ENCODE data around the gene UMOD. TPM values are rescaled to one million over a fixed set of nuclear protein-coding genes. Genes with fewer than 3 reads are reported as not detected.

Gene UMOD
- total RNA-seq, 1 experiment from 2014 or later, result not detected

GRCh38 chr16:20382202-20382948 is 29.9 kb upstream of the UMOD start:
- TF ChIP-seq, protein P1, sequence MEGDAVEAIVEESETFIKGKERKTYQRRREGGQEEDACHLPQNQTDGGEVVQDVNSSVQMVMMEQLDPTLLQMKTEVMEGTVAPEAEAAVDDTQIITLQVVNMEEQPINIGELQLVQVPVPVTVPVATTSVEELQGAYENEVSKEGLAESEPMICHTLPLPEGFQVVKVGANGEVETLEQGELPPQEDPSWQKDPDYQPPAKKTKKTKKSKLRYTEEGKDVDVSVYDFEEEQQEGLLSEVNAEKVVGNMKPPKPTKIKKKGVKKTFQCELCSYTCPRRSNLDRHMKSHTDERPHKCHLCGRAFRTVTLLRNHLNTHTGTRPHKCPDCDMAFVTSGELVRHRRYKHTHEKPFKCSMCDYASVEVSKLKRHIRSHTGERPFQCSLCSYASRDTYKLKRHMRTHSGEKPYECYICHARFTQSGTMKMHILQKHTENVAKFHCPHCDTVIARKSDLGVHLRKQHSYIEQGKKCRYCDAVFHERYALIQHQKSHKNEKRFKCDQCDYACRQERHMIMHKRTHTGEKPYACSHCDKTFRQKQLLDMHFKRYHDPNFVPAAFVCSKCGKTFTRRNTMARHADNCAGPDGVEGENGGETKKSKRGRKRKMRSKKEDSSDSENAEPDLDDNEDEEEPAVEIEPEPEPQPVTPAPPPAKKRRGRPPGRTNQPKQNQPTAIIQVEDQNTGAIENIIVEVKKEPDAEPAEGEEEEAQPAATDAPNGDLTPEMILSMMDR (conservative IDR thresholded peaks at IDR 0.05; ENCODE audit: low read depth, low read length), result no peak
- no peak for TF ChIP-seq EZH2 (IDR thresholded peaks at IDR 0.05; ENCODE audit: borderline replicate concordance, low read depth, low read length, poor library complexity, severe bottlenecking)
- H3K4me1 ChIP-seq (ENCODE audit: insufficient read depth, low read length, poor library complexity, severe bottlenecking), result no peaks in the 10 kb centered on the region
- H3K4me3 ChIP-seq (ENCODE audit: low read depth, low read length, poor library complexity, severe bottlenecking), result no peak overlapping the region
- ChIA-PET POLR2A (ENCODE audit: low non-redundant PET) (no interaction called here), CTCF (interaction anchor here (3.6 kb wide), 1 partner anchor 475 kb away, joined by 43 read pairs; no protein-coding TSS in a partner anchor)
- H3K27me3 ChIP-seq (replicated peaks; ENCODE audit: insufficient read depth, low read depth, low read length, poor library complexity), result peaks cover 7% of the 10 kb centered on the region
- no TSS peak for BruUV-seq (replicated peaks)
- no peak overlapping the region for H3K27ac ChIP-seq (ENCODE audit: low read depth, low read length, poor library complexity, severe bottlenecking)
- no peaks in the 10 kb centered on the region for H3K36me3 ChIP-seq (ENCODE audit: insufficient read depth, low read length, poor library complexity, severe bottlenecking)
- intact Hi-C loops (cut with micrococcal nuclease; ENCODE audit: unreplicated experiment), result loop anchor here (2.0 to 10.0 kb wide), 3 partner anchors 476 to 818 kb away; no protein-coding TSS in a partner anchor
- H3K9me3 ChIP-seq (ENCODE audit: low read depth, low read length, poor library complexity, severe bottlenecking), result no peaks in the 10 kb centered on the region
- peak; percentile 4 for DNase-seq (ENCODE audit: low spot score)

DNA sequence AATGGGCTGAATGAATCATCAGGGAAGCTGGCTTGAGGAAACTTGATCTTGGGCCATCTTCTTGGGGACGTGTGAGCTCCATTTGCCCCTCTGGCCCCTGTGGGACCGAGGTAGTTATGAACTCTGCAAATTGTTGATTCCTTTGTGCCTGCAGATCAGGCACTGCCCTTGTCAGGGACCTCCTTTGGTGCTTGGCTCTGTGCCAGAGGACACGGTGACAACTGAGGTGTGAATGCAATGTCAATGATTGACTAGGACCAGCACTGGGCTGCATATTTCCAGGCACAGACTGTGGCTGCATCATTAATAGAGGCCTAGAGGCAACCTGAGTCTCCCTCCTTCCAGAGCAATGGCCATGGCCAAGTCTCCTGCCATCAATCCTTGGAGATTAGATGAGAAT is 28.3 kb upstream of the UMOD start:
- no peak overlapping the region for H3K27ac ChIP-seq (ENCODE audit: low read depth, low read length, poor library complexity, severe bottlenecking)
- no peaks in the 10 kb centered on the region for H3K27me3 ChIP-seq (replicated peaks; ENCODE audit: insufficient read depth, low read depth, low read length, poor library complexity)
- H3K9me3 ChIP-seq (ENCODE audit: low read depth, low read length, poor library complexity, severe bottlenecking), result no peaks in the 10 kb centered on the region
- no TSS peak for BruUV-seq (replicated peaks)
- ChIA-PET CTCF (interaction anchor here (0.7 to 1.0 kb wide), 3 partner anchors 22 to 492 kb away, joined by 3 to 8 read pairs (median 4); no protein-coding TSS in a partner anchor), POLR2A (ENCODE audit: low non-redundant PET) (no interaction called here)
- no peak overlapping the region for H3K4me3 ChIP-seq (ENCODE audit: low read depth, low read length, poor library complexity, severe bottlenecking)
- H3K4me1 ChIP-seq (ENCODE audit: insufficient read depth, low read length, poor library complexity, severe bottlenecking), result no peaks in the 10 kb centered on the region
- H3K36me3 ChIP-seq (ENCODE audit: insufficient read depth, low read length, poor library complexity, severe bottlenecking), result no peaks in the 10 kb centered on the region
- TF ChIP-seq EZH2 (IDR thresholded peaks at IDR 0.05; ENCODE audit: borderline replicate concordance, low read depth, low read length, poor library complexity, severe bottlenecking), result no peak
- TF ChIP-seq, protein P1 (conservative IDR thresholded peaks at IDR 0.05; ENCODE audit: low read depth, low read length), result no peak
- DNase-seq (ENCODE audit: low spot score), result no peak
- intact Hi-C loops (cut with micrococcal nuclease; ENCODE audit: unreplicated experiment), result loop anchor here (10.0 kb wide), 2 partner anchors 776 to 816 kb away; no protein-coding TSS in a partner anchor

GRCh38 chr16:20377181-20377580 is 24.7 kb upstream of the UMOD start:
- no TSS peak for BruUV-seq (replicated peaks)
- POLR2A ChIA-PET (ENCODE audit: low non-redundant PET), result no interaction called here
- TF ChIP-seq EZH2 (IDR thresholded peaks at IDR 0.05; ENCODE audit: borderline replicate concordance, low read depth, low read length, poor library complexity, severe bottlenecking), result no peak
- TF ChIP-seq, protein P1 (conservative IDR thresholded peaks at IDR 0.05; ENCODE audit: low read depth, low read length), result no peak
- DNase-seq (ENCODE audit: low spot score), result no peak
- H3K4me1 ChIP-seq (ENCODE audit: insufficient read depth, low read length, poor library complexity, severe bottlenecking), result no peaks in the 10 kb centered on the region
- intact Hi-C loops (cut with micrococcal nuclease; ENCODE audit: unreplicated experiment), result no loop called here
- H3K36me3 ChIP-seq (ENCODE audit: insufficient read depth, low read length, poor library complexity, severe bottlenecking), result no peaks in the 10 kb centered on the region
- no peaks in the 10 kb centered on the region for H3K9me3 ChIP-seq (ENCODE audit: low read depth, low read length, poor library complexity, severe bottlenecking)
- no peak overlapping the region for H3K4me3 ChIP-seq (ENCODE audit: low read depth, low read length, poor library complexity, severe bottlenecking)
- CTCF ChIA-PET, result interaction anchor here (0.6 to 1.0 kb wide), 2 partner anchors 9 to 1392 kb away, joined by 3 read pairs; no protein-coding TSS in a partner anchor
- H3K27me3 ChIP-seq (replicated peaks; ENCODE audit: insufficient read depth, low read depth, low read length, poor library complexity), result no peaks in the 10 kb centered on the region
- no peak overlapping the region for H3K27ac ChIP-seq (ENCODE audit: low read depth, low read length, poor library complexity, severe bottlenecking)

Measured in A673 (cell line).